HG03139 (cell line): ENCODE data around the gene KRT36.

Experiments
- ATAC-seq: cut with Tn5 transposase; IDR thresholded peaks from one replicate; pipeline ENCODE4 v1.9.1; 2021; ENCODE audit not compliant: unreplicated experiment

KRT36 gene

DNA sequence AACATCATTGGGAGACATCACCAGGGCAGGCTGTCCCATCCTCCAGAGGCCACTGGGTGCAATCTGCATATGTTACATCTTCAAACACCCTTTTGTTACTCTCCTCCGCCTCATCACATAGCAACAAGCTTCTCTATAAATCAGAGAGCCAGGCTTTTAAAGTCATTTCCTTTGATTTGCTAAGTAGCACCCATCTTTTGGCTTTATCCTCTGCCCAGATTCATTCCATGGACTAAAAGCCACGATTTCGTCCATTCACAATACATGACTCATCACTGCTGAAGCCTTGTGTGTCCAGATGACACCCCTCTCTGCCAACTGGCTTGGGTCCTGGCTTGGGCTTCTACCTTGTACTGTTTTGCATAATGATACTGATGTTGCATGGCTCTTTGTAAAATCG lies 47.0 kb downstream of the KRT36 start:
- no peak for ATAC-seq

DNA sequence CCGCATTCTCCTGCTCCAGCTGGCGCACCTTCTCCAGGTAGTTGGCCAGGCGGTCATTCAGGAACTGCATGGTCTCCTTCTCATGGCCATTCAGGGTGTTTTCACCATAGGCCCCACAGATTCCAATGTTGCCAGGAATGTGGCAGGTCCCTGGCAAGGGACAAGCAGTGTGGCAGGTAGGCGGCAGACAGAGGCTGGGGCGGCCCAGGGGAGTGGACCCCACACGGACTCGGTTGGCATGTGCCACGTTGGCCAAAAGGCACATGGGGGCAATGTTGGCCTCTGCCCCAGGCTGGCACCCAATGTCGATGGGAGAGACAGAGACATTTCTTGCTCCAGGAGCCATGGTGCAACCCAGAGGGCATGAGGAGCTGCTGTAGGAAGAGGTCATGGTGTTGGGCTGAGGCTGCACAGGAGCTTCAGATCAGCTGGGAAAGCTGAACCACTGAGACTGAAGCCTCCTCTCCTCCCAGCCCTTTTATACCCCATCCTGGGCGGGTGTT lies 49.1 kb downstream of the KRT36 start, which contains the start of gene KRT38:
TSS of gene KRT38 (minus strand) at position 453 of the 503 bp plus-strand sequence. CDS start at position 391, 62 bp downstream.
- ATAC-seq, result no peak

DNA sequence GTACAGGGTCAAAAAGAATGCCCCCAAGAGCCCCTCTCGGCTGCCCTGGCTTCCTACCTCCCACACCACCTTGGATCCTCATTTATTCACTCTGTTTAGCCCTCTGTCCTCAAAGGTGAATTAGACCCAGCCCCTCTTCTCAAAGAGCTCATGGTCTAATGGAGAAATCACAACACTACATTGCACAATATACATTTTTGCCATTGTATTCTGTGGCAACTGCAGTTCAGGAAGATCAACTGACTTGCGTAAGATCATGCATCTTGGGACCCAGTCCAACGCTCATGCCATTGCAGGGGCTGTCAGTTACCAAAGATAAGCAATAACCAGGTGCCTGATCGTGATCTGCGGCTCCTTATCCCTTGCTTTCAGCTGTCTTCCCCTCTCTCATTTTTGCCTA lies 50.3 kb downstream of the KRT36 start:
- ATAC-seq, result no peak

DNA sequence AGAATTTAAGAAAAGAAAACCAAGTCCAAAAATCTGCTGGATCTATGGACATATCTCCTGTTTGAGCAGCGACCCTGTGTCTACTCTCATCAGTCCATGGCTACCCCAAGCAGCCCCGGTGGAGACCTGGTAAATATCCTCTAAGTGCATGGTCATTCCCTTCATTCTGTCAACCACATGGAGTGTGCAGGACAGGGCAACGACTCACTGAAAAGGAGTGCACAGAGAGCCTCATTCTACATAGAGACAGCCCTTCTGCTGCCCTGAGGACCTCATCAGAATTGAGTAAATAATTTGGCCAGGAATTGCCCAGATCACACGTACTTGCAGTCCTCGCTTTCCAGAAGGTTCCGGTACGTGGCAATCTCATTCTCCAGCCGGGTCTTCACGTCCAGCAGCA lies 51.9 kb downstream of the KRT36 start:
- ATAC-seq, result no peak

DNA sequence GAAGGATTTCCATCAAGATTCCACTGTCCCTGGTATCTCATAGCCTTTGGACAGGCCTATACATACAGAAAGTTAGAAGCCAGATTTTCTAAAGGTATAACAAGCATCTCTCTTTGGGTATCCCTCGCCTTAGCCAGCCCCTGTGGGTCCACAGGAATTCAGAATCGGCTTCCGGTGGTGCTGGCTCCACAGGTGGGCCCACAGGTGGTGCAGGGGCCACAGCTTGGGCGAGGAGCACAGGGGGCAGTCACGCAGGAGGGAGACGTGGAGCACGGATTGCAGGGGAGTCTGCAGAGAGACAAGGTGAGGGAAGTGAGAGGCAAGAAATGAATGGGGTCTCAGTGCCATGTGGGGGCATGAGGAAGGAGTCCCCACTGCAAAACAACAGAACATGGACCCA lies 52.5 kb downstream of the KRT36 start:
- no peak for ATAC-seq
